HepG2 (cell line): ENCODE results near the gene UBE3A. TPM values are rescaled to one million over a fixed set of nuclear protein-coding genes. Genes with fewer than 3 reads are reported as not detected.

Experiments used
- ARNTL ChIP-seq: sonication (generic); formaldehyde crosslinking; IDR thresholded peaks from 2 replicates; pipeline ENCODE4 v1.4.0; 2020; ENCODE audit warnings: mild to moderate bottlenecking, missing genetic modification reagents
- ELF1 ChIP-seq: sonication (generic); formaldehyde crosslinking; IDR thresholded peaks from 2 replicates; pipeline ENCODE4 v1.4.0; 2020; ENCODE audit warnings: missing genetic modification reagents
- RAD51 ChIP-seq: fragments of 450-650 bp; IDR thresholded peaks from 2 replicates; pipeline ENCODE4 v1.6.1; 2016; ENCODE audit warnings: borderline replicate concordance
- SYNCRIP ChIP-seq: fragments of 200-400 bp; formaldehyde crosslinking; IDR thresholded peaks from 2 replicates; pipeline ENCODE4 v1.6.1; 2018; ENCODE audit warnings: mild to moderate bottlenecking, low read depth, low read length; ENCODE audit not compliant: insufficient read depth
- ZBTB3 ChIP-seq: sonication (generic); formaldehyde crosslinking; IDR thresholded peaks from 2 replicates; pipeline ENCODE4 v1.4.0; 2020; ENCODE audit warnings: low read depth, mild to moderate bottlenecking, moderate library complexity, missing genetic modification reagents, borderline replicate concordance
- ZNF326 ChIP-seq: sonication (generic); formaldehyde crosslinking; IDR thresholded peaks from 2 replicates; pipeline ENCODE4 v1.4.0; 2020; ENCODE audit warnings: missing genetic modification reagents, borderline replicate concordance
- ZNF484 ChIP-seq: sonication (generic); formaldehyde crosslinking; IDR thresholded peaks from 2 replicates; pipeline ENCODE4 v1.5.1; 2020; ENCODE audit warnings: mild to moderate bottlenecking, low read depth, missing genetic modification reagents, borderline replicate concordance
- ZNF552 ChIP-seq: sonication (generic); formaldehyde crosslinking; IDR thresholded peaks from 2 replicates; pipeline ENCODE4 v1.9.0; 2022; ENCODE audit warnings: missing genetic modification reagents, mild to moderate bottlenecking, borderline replicate concordance
- polyA plus RNA-seq, 8 experiments: library from polyadenylated mRNA; depleted of rRNA in 3 of 8; stranded (reverse) in 7 of 8; unstranded in 1 of 8; fragments of >200 nt; fragmentation: Illumina TruSeq in 4 of 8; extraction: Trizol in 4 of 8; gene quantifications; 2 replicates each; pipeline versions ENCODE4 v1.2.1 to v1.2.3, GENCODE V29; 2011 to 2016; ENCODE audit warnings: low read depth in 4 of 8, missing spikeins in 1 of 8, mixed read lengths in 1 of 8; ENCODE audit not compliant: insufficient read depth in 1 of 8
- total RNA-seq, 5 experiments: library from RNA; depleted of rRNA; stranded (reverse); fragments of >200 nt; fragmentation: Illumina TruSeq; extraction: Trizol; gene quantifications; 2 replicates each; pipeline ENCODE4 v1.2.3, GENCODE V29; 2016; ENCODE audit warnings: low read depth in 1 of 5
- TF ChIP-seq, protein P1 (sequence below), 2 experiments: sonication (generic) in 1 of 2; formaldehyde crosslinking in 1 of 2; IDR thresholded peaks; 2 replicates each; pipeline versions ENCODE4 v1.6.1 to v1.9.0; 2014 to 2022; ENCODE audit warnings: antibody characterized with exemption in 1 of 2, borderline replicate concordance in 1 of 2, inconsistent platforms in 1 of 2, low read depth in 1 of 2, missing genetic modification reagents in 1 of 2
- TF ChIP-seq, protein P2 (sequence below): sonication (generic); formaldehyde crosslinking; IDR thresholded peaks from 2 replicates; pipeline ENCODE4 v1.8.0; 2022; ENCODE audit warnings: missing genetic modification reagents, mild to moderate bottlenecking, moderate library complexity, borderline replicate concordance
- TF ChIP-seq, protein P3 (sequence below): sonication (generic); formaldehyde crosslinking; IDR thresholded peaks from 2 replicates; pipeline ENCODE4 v1.4.0; 2020; ENCODE audit warnings: mild to moderate bottlenecking, missing genetic modification reagents

The UBE3A gene
- total and polyA plus RNA-seq, 2 of the 13 experiments (the other 11 are each of a cell fraction or from before 2014, with no cell fraction given), result 17.3 to 80.5 TPM

DNA sequence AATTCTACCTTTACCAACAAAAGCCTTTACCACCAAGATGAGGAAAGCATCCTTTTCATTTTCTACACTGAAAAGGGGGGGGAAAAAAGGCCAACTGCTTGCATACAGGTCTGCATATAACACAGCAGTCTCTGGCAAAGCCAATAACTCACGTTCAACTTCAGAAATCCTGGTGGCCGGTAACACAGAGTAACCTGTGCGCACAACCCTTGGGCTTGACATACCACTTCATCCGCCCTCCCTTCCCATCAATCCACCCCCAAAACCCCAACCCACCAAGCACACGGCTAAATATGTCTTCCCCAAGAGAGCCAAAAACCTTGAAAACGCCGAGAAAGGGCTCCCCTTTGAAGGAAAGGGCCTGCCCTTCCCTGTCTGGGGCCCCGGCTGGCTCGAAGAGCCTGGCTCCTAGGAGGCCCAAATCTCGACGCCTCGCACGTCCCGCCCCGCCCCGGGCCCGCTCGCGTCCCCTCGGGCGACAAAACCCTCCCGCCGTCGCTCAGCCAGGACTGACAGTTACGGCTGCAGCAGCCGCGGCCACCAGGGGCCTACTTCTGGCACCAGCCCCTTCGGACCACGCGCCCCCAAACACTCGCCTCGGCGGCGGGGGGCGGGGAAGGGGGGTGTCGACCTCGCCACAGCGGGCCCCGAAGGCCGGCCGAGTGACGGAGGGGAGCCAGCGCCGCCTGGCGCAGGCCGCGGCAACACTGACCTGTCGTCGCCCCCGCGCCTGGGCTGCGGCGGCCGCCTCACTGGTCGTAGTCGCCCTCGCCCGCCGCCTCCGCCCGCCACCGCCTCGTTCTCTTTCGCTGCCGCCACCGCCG is 835 bp downstream of the UBE3A start (continued):
- TF ChIP-seq, protein P1, sequence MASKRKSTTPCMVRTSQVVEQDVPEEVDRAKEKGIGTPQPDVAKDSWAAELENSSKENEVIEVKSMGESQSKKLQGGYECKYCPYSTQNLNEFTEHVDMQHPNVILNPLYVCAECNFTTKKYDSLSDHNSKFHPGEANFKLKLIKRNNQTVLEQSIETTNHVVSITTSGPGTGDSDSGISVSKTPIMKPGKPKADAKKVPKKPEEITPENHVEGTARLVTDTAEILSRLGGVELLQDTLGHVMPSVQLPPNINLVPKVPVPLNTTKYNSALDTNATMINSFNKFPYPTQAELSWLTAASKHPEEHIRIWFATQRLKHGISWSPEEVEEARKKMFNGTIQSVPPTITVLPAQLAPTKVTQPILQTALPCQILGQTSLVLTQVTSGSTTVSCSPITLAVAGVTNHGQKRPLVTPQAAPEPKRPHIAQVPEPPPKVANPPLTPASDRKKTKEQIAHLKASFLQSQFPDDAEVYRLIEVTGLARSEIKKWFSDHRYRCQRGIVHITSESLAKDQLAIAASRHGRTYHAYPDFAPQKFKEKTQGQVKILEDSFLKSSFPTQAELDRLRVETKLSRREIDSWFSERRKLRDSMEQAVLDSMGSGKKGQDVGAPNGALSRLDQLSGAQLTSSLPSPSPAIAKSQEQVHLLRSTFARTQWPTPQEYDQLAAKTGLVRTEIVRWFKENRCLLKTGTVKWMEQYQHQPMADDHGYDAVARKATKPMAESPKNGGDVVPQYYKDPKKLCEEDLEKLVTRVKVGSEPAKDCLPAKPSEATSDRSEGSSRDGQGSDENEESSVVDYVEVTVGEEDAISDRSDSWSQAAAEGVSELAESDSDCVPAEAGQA (IDR thresholded peaks at IDR 0.05; ENCODE audit: low read depth), result no peak
- TF ChIP-seq, protein P1 (CRISPR knock-in tag; IDR thresholded peaks at IDR 0.05; ENCODE audit: borderline replicate concordance), result no peak
- no peak for TF ChIP-seq ZBTB3 (CRISPR knock-in tag)
- TF ChIP-seq ZNF326 (CRISPR knock-in tag), result no peak
- TF ChIP-seq SYNCRIP, result no peak
- no peak for TF ChIP-seq RAD51
- TF ChIP-seq, protein P2, sequence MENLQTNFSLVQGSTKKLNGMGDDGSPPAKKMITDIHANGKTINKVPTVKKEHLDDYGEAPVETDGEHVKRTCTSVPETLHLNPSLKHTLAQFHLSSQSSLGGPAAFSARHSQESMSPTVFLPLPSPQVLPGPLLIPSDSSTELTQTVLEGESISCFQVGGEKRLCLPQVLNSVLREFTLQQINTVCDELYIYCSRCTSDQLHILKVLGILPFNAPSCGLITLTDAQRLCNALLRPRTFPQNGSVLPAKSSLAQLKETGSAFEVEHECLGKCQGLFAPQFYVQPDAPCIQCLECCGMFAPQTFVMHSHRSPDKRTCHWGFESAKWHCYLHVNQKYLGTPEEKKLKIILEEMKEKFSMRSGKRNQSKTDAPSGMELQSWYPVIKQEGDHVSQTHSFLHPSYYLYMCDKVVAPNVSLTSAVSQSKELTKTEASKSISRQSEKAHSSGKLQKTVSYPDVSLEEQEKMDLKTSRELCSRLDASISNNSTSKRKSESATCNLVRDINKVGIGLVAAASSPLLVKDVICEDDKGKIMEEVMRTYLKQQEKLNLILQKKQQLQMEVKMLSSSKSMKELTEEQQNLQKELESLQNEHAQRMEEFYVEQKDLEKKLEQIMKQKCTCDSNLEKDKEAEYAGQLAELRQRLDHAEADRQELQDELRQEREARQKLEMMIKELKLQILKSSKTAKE, result no peak
- no peak for TF ChIP-seq ELF1
- no peak for TF ChIP-seq ZNF484 (CRISPR knock-in tag)
- TF ChIP-seq ZNF552 (CRISPR knock-in tag), result no peak; the same call in 1 of the 2 replicates
- TF ChIP-seq, protein P3, sequence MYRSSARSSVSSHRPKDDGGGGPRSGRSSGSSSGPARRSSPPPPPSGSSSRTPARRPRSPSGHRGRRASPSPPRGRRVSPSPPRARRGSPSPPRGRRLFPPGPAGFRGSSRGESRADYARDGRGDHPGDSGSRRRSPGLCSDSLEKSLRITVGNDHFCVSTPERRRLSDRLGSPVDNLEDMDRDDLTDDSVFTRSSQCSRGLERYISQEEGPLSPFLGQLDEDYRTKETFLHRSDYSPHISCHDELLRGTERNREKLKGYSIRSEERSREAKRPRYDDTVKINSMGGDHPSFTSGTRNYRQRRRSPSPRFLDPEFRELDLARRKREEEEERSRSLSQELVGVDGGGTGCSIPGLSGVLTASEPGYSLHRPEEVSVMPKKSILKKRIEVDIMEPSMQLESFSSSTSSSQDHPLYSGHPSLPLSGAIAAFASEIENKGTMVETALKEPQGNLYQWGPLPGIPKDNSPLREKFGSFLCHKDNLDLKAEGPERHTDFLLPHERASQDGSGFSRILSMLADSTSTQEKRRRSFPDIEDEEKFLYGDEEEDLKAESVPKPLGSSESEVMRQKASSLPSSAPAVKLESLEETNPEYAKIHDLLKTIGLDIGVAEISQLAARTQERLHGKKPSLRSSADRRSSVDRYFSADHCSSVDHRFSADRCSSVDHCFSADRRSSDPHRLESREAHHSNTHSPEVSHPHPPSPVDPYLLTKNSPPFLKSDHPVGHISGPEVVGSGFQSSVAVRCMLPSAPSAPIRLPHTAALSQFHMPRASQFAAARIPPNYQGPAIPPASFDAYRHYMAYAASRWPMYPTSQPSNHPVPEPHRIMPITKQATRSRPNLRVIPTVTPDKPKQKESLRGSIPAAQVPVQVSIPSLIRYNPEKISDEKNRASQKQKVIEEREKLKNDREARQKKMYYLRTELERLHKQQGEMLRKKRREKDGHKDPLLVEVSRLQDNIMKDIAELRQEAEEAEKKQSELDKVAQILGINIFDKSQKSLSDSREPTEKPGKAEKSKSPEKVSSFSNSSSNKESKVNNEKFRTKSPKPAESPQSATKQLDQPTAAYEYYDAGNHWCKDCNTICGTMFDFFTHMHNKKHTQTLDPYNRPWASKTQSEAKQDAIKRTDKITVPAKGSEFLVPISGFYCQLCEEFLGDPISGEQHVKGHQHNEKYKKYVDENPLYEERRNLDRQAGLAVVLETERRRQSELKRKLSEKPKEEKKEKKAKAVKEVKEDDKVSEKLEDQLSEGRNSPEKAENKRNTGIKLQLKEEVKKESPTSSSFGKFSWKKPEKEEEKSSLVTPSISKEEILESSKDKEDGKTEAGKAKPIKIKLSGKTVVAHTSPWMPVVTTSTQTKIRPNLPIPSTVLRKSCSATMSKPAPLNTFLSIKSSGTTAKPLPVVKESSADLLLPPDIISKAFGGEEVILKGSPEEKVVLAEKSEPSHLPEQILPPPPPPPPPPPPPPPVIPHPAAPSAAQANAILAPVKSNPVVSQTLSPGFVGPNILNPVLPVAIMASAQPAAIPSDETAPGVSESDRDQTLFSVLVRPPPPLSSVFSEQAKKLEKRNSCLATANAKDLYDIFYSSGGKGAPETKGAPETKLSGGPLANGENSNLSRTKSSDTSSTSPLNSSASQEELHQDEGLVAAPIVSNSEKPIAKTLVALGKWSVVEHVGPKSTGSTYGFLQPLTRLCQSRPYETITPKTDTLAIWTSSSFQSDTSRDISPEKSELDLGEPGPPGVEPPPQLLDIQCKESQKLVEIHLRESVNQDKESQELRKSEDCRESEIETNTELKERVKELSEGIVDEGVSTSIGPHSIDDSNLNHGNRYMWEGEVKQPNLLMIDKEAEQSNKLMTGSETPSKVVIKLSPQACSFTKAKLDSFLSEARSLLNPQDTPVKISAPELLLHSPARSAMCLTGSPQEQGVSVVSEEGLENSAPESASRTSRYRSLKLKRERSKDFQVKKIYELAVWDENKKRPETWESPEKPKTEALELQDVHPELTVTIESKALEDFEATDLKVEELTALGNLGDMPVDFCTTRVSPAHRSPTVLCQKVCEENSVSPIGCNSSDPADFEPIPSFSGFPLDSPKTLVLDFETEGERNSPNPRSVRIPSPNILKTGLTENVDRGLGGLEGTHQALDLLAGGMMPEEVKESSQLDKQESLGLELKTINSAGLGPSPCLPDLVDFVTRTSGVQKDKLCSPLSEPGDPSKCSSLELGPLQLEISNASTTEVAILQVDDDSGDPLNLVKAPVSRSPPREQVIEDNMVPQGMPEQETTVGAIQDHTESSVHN (CRISPR knock-in tag), result no peak
- TF ChIP-seq ARNTL, result no peak
